Measurements from ENCODE around the gene STON2.

Gene STON2

GRCh38 chr14:81336009-81336408, 64.1 kb downstream of the STON2 start:
- DNase-seq (ENCODE audit: low read depth, low spot score), result no peak

GRCh38 chr14:81332725-81333124, 67.4 kb downstream of the STON2 start:
- DNase-seq (ENCODE audit: low read depth, low spot score), result no peak

GRCh38 chr14:81331229-81332021, 68.7 kb downstream of the STON2 start:
- DNase-seq (ENCODE audit: low read depth, low spot score), result no peak

GRCh38 chr14:81330619-81331122, 69.5 kb downstream of the STON2 start:
- DNase-seq (ENCODE audit: low read depth, low spot score), result no peak

DNA sequence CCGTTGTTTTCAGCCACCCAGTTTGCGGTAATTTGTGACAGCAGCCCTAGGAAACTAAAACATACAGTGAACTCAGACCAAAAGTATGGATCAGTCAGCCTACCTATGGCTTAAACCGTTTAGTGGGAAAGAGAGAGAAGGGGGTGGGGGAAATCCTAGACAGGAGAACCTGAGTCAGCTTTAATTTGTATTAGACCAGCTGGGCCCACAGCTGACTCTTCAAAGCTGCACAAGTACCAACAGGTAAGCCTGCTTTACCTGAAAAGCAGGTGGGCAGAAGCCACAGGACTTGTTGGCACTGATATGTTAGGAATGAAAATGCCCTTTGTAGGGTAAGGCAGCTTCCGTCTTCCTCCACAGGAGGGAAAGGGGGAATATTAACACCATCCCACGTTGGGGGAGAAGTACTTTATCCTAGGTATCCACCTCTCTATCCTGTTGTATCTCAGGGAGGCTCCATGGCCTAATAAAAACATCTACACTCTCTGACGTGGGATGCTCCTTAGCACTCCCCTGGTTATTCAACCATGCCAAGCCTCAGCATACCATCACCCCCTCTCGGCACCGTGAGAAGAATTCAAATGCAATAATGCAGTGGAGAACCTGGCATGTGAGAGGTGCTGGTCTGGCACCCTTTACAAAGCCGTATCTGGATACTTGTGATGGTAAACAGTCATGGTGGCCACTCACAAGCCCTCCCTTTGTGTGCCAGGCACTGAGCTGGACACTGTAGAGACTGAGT, 70.3 kb downstream of the STON2 start:
- no peak for DNase-seq (ENCODE audit: low read depth, low spot score)

- no peak for DNase-seq (ENCODE audit: low read depth, low spot score)
Observed at GRCh38 chr14:81326451-81326850, 73.7 kb downstream of the STON2 start.

GRCh38 chr14:81324011-81324410, 76.1 kb downstream of the STON2 start:
- no peak for DNase-seq (ENCODE audit: low read depth, low spot score)

DNA sequence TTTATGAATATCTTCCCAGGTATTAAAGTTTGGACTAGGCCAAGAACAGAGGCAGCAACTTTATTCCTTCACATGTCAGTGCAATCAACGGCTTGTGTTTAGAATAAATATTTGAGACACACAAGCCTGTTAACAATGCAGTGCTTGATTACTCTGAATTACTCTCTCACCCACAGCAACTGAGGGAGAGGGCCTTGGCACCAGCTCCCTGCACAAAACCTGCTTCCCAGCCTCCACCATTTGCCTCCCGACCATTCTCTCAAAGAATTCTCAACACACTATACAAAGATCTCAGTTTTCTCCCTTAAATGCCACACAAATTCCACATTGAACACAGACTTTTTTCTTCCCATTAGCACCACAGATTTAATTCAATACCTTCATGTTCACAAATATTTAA, 77.0 kb downstream of the STON2 start:
- no peak for DNase-seq (ENCODE audit: low read depth, low spot score)

DNA sequence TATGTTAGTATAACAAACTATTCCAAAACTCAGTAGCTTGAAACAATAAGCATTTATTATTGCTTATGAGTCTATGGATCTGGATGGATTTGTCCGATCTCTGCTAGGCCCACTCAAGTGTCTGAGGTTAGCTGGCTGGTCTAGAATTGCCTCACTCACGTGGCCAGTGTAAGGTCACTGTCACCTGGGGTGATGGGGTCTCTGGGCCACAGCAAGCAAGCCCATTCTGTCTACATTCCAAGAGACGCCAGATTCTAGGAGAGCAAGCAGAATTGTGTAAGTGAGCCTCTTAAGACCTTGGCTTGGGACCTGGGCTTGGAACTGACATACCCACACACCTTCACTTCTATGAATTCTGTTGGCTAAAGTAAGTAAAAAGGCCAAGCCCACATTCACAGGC, 80.2 kb downstream of the STON2 start:
- DNase-seq (ENCODE audit: low read depth, low spot score), result no peak

GRCh38 chr14:81319314-81319713, 80.8 kb downstream of the STON2 start:
- DNase-seq (ENCODE audit: low read depth, low spot score), result no peak

DNA sequence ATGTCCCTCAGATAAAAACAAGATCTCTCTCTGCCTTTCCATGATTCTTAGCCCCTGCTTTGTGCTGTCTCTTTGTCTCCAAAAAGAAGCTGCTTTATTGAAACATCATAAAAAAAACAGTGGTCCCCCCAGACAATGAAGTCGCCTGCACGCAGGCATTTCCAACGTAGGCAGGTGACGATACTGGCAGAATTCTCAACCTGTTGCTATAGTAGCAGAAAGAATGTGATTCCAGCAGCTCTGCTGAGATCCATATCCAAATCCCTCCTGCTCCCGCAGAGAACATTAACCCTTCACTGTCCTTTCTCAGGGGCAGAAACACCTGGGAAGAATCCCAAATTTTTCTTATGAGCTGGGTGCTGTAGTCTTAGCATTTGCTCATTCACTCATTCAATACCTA, 84.8 kb downstream of the STON2 start:
- no peak for DNase-seq (ENCODE audit: low read depth, low spot score)

GRCh38 chr14:81314443-81315175, 85.5 kb downstream of the STON2 start:
- no peak for DNase-seq (ENCODE audit: low read depth, low spot score)

- DNase-seq (ENCODE audit: low read depth, low spot score), result no peak
Observed at GRCh38 chr14:81313775-81314429, 86.2 kb downstream of the STON2 start.

- no peak for DNase-seq (ENCODE audit: low read depth, low spot score)
Observed at GRCh38 chr14:81313200-81313599, 86.9 kb downstream of the STON2 start.

DNA sequence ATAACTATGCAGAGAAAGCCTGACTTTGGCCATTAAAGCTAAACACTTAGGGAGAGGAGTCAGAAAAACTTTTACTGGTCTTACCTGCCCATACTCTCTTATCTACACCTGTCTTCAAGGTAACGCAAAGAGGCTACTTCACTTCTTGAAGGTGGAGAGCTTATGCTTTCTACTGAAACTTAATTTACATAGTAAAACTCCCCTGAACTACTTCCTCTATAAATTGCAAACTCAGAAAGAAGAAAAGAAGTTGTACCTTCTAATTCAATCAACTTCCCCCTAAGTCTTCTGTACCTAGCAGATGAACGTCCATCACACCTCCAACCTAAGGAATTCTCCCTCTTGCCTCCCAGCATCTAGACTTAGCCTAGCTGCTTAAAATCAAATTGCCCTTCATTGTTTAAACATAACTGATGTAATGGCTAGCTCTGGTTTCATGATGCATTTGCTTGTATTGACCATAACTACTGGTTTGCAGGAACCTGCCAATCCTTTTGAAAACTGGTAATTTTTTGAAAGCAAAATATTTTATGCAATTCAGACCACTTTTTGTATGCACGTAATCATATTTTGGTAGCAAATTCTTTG, 87.7 kb downstream of the STON2 start:
- DNase-seq (ENCODE audit: low read depth, low spot score), result no peak

DNA sequence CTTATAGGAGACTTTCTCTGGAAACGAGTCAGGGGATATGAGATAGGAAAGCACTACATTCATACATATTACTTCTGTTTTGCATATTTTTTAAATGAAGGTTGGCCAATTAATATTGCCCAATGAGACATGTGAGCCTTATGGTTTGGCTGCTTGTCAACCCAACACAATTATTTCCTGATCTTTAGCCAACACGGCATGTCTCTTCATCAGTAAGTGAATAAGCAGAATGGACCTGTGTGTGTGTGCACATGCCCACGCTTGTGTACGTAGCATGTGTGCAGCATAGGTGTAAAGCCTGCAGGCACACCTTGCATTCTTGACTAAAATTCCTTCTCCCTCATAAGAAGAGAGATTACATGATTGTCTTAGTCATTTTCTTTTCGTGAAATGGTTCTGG, 88.3 kb downstream of the STON2 start:
- no peak for DNase-seq (ENCODE audit: low read depth, low spot score)

GRCh38 chr14:81311141-81311540, 89.0 kb downstream of the STON2 start:
- no peak for DNase-seq (ENCODE audit: low read depth, low spot score)

DNA sequence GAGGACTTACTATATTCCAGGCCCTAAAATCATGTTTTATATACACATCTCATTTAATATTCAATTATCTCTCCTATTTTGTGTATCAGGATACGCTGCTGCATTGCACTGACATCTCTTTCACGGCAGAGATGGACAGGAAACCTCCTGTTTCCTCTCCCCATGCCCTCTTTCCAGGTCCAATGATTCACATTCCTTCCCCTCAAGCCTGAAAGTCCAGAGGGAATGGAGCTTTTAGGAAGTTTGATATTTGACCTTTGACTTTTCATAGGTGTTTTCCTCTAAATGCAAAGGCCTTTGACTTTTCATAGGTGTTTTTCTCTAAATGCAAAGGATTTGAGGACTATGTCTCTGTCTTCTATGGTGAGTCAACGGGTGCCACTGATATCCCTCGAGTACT, 89.5 kb downstream of the STON2 start:
- DNase-seq (ENCODE audit: low read depth, low spot score), result no peak

GRCh38 chr14:81309511-81309910, 90.6 kb downstream of the STON2 start:
- no peak for DNase-seq (ENCODE audit: low read depth, low spot score)

DNA sequence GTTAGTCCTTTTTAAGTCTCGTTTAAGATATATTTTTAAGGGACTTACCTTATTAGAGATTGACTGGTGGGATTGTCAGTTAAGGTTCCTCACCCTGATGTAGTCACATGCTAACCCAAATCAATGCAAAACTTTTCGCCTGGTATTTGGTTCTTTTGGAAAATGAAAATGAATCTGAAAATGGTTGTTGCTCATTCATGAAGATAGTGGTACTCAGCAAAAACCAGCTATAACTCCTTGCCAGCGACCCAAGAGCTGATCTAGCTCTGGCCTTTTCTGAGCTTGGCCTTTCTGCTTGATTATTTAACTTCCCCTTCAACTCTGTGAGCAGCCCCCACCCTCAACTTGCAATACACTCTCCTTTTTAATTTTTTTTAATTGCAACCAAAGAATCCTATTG, 94.4 kb downstream of the STON2 start:
- DNase-seq (ENCODE audit: low read depth, low spot score), result no peak

DNA sequence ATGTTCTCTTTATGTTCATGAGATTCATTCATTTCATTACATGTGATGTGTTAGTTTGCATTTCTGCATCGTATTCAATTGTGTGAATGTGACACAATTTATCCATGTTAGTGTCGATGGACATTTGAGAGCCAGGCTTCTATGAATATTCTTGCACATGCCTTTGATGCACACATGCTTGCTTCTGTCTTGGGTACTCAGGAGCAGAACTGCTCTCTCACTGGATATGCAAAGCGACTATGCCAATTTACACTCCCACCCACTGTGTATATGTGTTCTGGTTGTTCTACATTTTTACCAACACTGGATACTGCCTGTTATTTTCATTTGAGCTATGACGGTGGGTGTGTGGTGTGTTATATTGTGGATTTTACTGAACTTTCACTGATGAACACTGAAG, 95.1 kb downstream of the STON2 start:
- no peak for DNase-seq (ENCODE audit: low read depth, low spot score)

Measured in smooth muscle cell of the brain vasculature (primary cell).